GM21423 (cell line): ENCODE results near the gene SLIT3.
"Not testable (repeated sequence)": the region's sequence is repeated elsewhere in the genome, so short reads cannot be mapped to it uniquely, and the experiment has no call there.

Experiments used
- ATAC-seq: cut with Tn5 transposase; IDR thresholded peaks from one replicate; pipeline ENCODE4 v1.9.1; 2021; ENCODE audit warnings: mild to moderate bottlenecking, moderate library complexity; ENCODE audit not compliant: unreplicated experiment

The SLIT3 gene

GRCh38 chr5:168755548-168756093 is 545.3 kb downstream of the SLIT3 start:
- no peak for ATAC-seq

- ATAC-seq = no peak
Measured at GRCh38 chr5:168753691-168754254, 547.2 kb downstream of the SLIT3 start.

GRCh38 chr5:168752416-168753190 is 548.3 kb downstream of the SLIT3 start:
- ATAC-seq = no peak

- no peak for ATAC-seq
Measured at GRCh38 chr5:168752012-168752411, 548.9 kb downstream of the SLIT3 start.

DNA sequence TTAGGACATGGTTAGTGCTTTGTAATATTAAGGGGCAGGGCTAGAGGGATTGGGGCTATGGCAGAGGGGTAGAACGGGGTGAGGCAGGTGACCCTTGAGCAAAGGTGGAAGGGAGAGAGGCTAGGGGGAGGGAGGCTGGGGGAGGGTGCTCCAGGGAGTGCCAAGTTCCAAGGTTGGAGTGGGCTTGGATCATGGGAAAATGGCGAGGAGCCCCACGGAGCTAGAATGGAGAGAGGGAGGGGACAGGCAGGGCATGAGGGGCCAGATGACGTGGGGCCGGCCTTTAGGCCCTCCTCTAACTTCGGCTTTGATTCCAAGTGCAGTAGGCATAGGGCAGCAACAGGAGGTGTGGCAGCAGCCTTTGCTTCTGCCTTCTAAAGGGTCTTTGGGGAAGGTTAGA is 550.0 kb downstream of the SLIT3 start:
- no peak for ATAC-seq

GRCh38 chr5:168749391-168750100 is 551.4 kb downstream of the SLIT3 start:
- no peak for ATAC-seq

DNA sequence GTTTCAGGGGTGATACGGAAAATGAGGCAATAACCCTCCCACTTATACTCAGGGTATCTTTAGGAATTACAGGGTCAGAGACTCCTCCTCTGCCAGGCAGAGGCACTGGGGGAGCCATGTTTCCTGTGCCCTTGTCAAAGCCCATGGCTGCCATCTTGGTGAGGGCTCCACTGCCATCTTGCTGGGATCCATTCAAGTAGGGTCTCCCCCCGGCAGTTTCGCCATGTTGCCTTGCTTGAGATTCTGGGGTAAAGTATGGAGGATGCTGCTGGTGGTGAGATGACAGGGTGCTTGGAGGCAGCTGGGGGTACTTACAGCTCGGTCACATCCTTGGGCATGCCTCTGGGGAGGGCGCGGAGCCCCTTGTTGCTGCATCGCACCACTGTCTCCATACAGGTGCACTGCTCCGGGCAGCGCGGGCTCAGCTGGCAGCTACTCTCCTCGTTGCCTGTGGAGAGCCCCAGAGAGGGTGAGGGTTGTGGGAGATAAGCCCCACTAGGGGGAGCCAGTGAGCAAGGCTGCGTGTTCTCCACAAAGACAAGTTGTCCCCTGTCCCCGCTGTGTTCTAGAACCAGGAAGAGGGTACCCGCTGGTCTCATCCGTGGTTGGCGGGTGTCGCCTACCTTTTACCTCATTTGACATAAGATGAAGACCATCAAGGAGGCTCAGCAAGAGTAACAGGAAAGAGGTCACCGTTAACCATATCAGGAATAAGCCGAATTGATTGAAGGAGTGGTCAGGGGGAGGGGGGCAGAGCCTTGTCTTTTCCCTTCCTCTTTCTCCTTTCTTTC is 552.8 kb downstream of the SLIT3 start:
- ATAC-seq = peak; percentile 73

DNA sequence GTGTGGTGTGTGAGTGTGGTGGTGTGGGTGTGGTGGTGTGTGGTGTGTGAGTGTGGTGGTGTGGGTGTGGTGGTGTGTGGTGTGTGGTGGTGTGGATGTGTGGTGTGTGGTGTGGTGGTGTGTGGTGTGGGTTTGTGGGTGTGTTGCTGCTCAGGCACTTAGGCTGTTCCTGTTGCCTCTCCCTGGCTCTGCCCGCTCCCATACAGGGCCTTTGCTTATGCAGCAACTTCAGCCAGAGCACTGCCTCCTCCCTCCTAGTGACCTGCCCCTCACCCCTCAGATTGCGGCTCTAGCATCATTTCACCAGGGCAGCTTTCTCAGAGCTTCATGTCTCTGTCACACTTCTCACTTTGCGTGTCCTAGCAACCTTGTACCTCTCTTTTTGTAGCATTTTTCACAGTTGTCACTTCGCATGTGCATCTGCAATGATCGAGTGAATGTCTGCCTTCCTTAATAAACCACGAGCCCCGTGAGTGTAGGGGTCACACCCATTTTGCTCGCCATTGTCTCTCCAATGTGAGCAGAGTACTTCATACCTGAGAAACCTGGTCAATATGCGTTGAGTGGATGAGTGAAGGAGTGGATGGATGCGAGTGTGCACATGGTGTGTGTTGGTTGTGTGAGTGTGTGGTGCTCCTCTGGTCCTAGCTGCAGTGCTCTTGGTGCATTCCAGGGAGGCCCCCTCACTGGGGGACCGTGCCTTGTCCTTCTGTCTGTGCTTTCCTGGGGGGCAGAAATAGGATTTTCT is 553.9 kb downstream of the SLIT3 start:
- no peak for ATAC-seq

DNA sequence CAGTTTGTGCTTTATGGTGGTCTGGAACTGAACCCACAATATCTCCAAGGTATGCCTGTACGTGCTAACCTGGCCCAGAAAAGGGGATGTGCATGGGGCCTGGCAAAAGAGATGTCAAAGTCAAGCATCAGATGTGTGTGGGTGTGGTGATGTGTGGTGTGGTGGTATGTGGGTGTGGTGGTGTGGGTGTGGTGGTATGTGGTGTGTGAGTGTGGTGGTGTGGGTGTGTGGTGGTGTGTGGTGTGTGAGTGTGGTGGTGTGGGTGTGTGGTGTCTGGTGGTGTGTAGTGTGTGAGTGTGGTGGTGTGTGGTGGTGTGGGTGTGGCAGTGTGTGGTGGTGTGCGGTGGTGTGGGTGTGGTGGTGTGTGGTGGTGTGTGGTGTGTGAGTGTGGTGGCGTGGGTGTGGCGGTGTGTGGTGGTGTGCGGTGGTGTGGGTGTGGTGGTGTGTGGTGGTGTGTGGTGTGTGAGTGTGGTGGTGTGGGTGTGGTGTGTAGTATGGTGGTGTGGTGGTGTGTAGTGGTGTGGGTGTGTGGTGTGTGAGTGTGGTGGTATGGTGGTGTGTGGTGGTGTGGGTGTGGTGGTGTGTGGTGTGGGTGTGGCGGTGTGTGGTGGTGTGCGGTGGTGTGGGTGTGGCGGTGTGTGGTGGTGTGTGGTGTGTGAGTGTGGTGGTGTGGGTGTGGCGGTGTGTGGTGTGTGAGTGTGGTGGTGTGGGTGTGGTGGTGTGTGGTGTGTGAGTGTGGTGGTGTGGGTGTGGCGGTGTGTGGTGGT is 554.6 kb downstream of the SLIT3 start:
- ATAC-seq = not testable (repeated sequence)

DNA sequence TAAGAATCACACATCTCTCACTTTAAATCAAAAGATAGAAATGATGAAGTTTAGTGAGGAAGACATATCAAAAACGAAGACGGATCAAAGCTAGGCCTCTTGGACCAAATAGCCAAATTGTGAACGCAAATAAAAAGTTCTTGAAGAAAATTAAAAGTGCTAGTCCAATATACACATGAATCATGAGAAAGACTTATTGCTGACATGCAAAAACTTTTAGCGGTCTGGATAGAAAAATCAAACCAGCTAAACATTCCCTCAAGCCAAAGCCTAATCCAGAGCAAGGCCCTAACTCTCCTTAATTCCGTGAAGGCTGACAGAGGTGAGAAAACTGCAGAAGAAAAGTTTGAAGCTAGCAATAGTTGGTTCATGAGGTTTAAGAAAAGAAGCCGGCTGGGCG is 557.3 kb downstream of the SLIT3 start:
- no peak for ATAC-seq

DNA sequence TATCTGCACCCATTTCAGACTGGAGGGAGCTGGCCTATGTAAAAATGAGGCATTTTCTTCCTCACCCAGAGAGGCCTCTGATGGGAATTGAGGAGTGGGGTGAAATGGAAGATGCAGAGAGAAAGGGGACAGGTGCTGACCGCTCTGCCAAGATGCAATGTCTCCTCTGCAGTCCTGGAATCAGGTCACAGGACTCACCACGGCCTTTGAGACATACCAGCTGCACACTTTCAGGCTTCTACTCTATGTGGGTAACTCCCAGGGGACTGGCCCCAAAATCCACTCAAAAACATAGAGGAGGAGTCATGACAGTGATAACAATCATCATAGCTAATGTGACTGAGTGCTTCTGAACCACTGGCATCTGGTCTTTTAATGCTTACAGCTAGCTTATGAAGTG is 558.6 kb downstream of the SLIT3 start:
- not testable (repeated sequence) for ATAC-seq

DNA sequence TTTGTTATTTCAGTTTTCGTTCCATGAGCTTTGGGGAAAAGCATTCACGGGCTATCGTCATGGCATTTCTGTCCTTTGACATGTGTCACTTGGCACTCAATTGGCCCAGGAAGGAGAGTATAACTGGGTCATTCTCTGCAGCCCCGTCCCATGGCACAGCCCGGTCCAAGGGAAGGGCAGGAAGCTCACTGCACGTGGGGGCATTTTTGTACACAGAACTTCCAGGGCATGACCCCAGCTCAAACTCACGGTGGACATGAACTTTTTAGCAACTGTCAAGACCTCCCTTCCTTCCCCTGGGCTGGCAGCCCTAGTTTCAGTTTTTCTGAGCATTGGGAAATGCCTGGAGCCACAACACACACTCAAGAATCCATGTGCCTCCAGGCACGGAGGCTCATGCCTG is 560.1 kb downstream of the SLIT3 start:
- ATAC-seq = no peak

GRCh38 chr5:168740092-168740800 is 560.7 kb downstream of the SLIT3 start:
- ATAC-seq = no peak

DNA sequence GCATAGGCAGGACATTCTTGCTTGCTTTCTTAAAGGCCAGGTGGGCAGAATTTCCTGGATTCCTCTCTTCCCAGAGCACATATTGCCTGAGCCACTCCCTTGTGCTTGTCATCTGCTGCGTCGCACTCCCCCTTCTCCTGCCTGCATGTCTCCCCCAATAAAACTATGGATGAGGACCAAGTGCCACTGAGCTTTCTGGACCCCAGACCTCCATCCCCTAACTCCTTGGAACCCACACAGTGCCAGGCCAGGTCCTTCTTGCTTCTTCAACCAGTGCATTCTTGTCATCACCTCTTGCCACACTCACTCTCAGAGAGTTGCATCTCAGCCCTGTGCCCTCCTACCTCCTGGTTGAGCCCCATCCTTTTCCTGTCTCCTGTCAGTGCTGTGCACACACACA is 563.9 kb downstream of the SLIT3 start:
- no peak for ATAC-seq

- ATAC-seq = no peak
Measured at GRCh38 chr5:168736281-168736831, 564.6 kb downstream of the SLIT3 start.

DNA sequence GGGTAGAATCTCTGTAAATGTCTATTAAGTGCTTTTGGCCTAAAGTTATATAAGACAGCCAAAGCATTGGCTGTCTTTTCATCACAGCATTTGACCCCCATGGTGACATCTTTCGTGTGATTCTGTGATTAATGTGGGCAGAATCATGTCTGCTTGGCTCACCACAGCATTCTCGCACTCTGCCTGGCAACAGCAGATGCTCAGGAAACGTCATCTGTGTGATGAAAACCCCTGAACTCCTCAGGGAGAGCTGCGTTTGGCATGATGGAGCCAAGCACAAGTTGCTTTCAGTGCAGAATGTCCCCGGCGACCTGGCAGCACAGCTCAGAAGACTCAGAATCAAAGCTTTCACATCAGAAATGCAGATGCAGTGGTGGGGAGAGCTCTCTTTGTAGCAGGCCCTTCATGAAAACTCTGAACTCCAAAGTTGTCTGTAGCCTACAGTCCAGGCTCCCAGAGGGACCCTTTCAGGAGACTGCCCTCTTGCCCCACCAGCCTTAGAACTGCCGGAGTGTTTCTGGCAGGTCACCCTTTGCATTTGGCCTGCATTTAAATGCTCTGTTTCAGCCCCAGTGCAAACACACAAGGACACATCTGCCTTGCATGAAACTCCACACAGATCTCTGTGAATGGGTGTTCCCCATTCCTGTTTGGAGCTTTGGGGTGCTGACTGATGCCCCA is 566.2 kb downstream of the SLIT3 start:
- peak; percentile 72 for ATAC-seq

GRCh38 chr5:168734119-168734518 is 566.8 kb downstream of the SLIT3 start:
- no peak for ATAC-seq
